Aorta (tissue), 5 donors: ENCODE data around the gene DAZAP1. TPM values are rescaled to one million over a fixed set of nuclear protein-coding genes. Genes with fewer than 3 reads are reported as not detected.

Experiments
- ATAC-seq: fragments of 200-7000 bp; cut with Tn5 transposase; one replicate; pipeline ENCODE4 v1.9.1; 2022; ENCODE audit warnings: moderate library complexity; ENCODE audit not compliant: low FRiP score
- DNase-seq, 2 donors: peaks; one replicate each; pipeline ENCODE4 v3.0.0-alpha.2; 2020
- H3K27ac ChIP-seq, 2 donors: one replicate each; pipeline ENCODE4 v1.5.1; 2013; ENCODE audit warnings: low read length in 2 of 2, mild to moderate bottlenecking in 2 of 2, moderate library complexity in 2 of 2, control low read depth in 1 of 2, inconsistent platforms in 1 of 2, low read depth in 1 of 2
- H3K27me3 ChIP-seq, 2 donors: one replicate each; pipeline ENCODE4 v1.6.1; 2013; ENCODE audit warnings: control low read depth in 1 of 2, low read length in 1 of 2, mild to moderate bottlenecking in 1 of 2, moderate library complexity in 1 of 2; ENCODE audit not compliant: insufficient read depth in 2 of 2, control insufficient read depth in 1 of 2
- H3K36me3 ChIP-seq, 2 donors: one replicate each; pipeline ENCODE4 v1.6.1; 2013; ENCODE audit warnings: control low read depth in 1 of 2, low read length in 1 of 2, mild to moderate bottlenecking in 1 of 2; ENCODE audit not compliant: insufficient read depth in 2 of 2, control insufficient read depth in 1 of 2
- H3K4me1 ChIP-seq, 2 donors: one replicate each; pipeline ENCODE4 v1.6.1; 2013; ENCODE audit warnings: low read length in 2 of 2, control low read depth in 1 of 2, mild to moderate bottlenecking in 1 of 2, moderate library complexity in 1 of 2; ENCODE audit not compliant: insufficient read depth in 2 of 2, control insufficient read depth in 1 of 2
- H3K4me3 ChIP-seq, 2 donors: one replicate each; pipeline ENCODE4 v1.5.1; 2013; ENCODE audit warnings: low read length in 2 of 2, control low read depth in 1 of 2, mild to moderate bottlenecking in 1 of 2
- H3K9me3 ChIP-seq: one replicate; pipeline ENCODE4 v1.6.1; 2013; ENCODE audit warnings: mild to moderate bottlenecking, low read length; ENCODE audit not compliant: control insufficient read depth
- WGBS, 2 donors: extraction: QIAGEN DNeasy Blood & Tissue Kit; methylation state at CpG; one replicate each; pipeline ENCODE4 v1.1.7; 2013; 5-methylcytosine and 5-hydroxymethylcytosine counted together
- intact Hi-C, 2 donors: fragments of 100-400 bp; cut with DNase I; formaldehyde crosslinking; loops; one replicate each; pipeline versions ENCODE4 v1.14.2 to v1.15.0; 2022
- polyA plus RNA-seq, 2 donors: library from polyadenylated mRNA; stranded (reverse); fragments of 200-250 nt; gene quantifications; one replicate each; pipeline ENCODE4 v1.2.3, GENCODE V29; 2013
- total RNA-seq, 2 donors: library from RNA; stranded (reverse); fragmentation: NEBNext Ultra II Directional; extraction: Animal tissue kit (Norgen Biotek cat#: 25700); gene quantifications; one replicate each; pipeline ENCODE4 v1.2.1, GENCODE V29; 2021
- donor health status: healthy with polysubstance abuse.
- donor health status: Bipolar disorder and iron deficiency.
- donor health status: DM: no; HTN: no; CAD: no.
- donor health status: DM: no; HTN: no; CAD: no.
- donor health status: DM: yes; HTN: yes; CAD: no.

The DAZAP1 gene
- total and polyA plus RNA-seq, 4 donors: 44.8 to 79.0 (median 76.5) TPM

DNA sequence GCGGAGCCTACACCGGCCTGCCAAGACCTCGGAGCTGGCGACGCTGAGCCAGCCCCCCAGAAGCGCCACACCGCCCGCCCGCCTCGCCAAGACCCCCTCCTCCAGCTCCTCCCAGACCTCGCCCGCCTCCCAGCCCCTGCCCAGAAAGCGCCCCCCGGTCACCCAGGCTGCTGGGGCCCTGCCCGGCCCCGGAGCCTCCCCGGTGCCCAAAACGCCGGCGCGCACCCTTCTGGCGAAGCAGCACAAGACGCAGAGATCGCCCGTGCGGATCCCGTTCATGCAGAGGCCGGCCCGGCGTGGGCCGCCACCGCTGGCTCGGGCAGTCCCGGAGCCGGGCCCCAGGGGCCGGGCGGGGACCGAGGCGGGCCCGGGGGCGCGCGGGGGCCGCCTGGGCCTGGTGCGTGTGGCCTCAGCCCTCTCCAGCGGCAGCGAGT is 61.5 kb downstream of the DAZAP1 start:
- Histone ChIP-seq H3K4me1 (no peaks in the 10 kb centered on the region), H3K9me3 (no peaks in the 10 kb centered on the region), H3K27ac (no peak overlapping the region), H3K36me3 (no peaks in the 10 kb centered on the region), H3K4me3 (no peak overlapping the region), H3K27me3 (peaks cover 0 to 2% of the 10 kb centered on the region in 2 donors)
- DNase-seq (no peak), ATAC-seq (no peak)
- 3% methylated on average over 23 to 47 of the region's 47 CpGs for WGBS, 2 donors
- intact Hi-C loops: no loop called here

DNA sequence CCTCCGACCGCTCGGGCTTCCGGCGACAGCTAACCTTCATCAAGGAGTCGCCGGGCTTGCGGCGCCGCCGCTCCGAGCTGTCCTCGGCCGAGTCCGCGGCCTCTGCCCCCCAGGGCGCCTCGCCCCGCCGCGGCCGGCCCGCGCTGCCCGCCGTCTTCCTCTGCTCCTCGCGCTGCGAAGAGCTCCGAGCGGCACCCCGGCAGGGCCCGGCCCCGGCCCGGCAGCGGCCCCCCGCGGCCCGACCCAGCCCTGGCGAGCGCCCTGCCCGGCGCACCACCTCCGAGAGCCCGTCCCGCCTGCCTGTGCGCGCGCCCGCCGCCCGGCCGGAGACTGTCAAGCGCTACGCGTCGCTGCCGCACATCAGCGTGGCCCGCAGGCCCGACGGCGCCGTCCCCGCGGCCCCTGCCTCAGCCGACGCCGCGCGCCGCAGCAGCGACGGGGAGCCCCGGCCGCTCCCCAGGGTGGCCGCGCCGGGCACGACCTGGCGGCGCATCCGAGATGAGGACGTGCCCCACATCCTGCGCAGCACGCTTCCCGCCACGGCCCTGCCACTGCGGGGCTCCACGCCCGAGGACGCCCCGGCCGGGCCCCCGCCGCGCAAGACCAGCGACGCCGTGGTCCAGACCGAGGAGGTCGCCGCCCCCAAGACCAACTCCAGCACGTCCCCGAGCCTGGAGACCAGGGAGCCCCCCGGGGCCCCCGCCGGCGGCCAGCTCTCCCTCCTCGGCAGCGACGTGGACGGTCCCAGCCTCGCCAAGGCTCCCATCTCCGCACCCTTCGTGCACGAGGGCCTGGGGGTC is 62.1 kb downstream of the DAZAP1 start:
- peaks cover 0 to 2% of the 10 kb centered on the region in 2 donors for H3K27me3 ChIP-seq
- no peak for ATAC-seq
- H3K4me3 ChIP-seq: no peak overlapping the region
- H3K27ac ChIP-seq: no peak overlapping the region
- intact Hi-C loops: no loop called here
- no peaks in the 10 kb centered on the region for H3K9me3 ChIP-seq
- no peaks in the 10 kb centered on the region for H3K4me1 ChIP-seq
- no peaks in the 10 kb centered on the region for H3K36me3 ChIP-seq
- no peak for DNase-seq
- 2% methylated on average over 73 to 117 of the region's 117 CpGs for whole genome bisulfite sequencing, 2 donors

DNA sequence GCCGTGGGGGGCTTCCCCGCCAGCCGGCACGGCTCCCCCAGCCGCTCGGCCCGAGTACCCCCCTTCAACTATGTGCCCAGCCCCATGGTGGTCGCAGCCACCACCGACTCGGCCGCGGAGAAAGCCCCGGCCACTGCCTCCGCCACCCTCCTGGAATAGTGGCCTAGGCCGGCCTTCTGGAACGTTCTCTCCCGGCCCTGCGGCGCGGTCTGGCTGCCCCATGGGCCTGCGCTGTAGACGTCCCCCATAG is 62.6 kb downstream of the DAZAP1 start:
- H3K4me3 ChIP-seq: no peak overlapping the region
- no peaks in the 10 kb centered on the region for H3K9me3 ChIP-seq
- no peaks in the 10 kb centered on the region for H3K36me3 ChIP-seq
- DNase-seq: no peak
- H3K4me1 ChIP-seq: no peaks in the 10 kb centered on the region
- no peak for ATAC-seq
- H3K27me3 ChIP-seq: peaks cover 0 to 2% of the 10 kb centered on the region in 2 donors
- intact Hi-C loops: no loop called here
- 2 to 4% methylated on average over 16 to 22 of the region's 22 CpGs for whole genome bisulfite sequencing, 2 donors
- H3K27ac ChIP-seq: no peak overlapping the region

DNA sequence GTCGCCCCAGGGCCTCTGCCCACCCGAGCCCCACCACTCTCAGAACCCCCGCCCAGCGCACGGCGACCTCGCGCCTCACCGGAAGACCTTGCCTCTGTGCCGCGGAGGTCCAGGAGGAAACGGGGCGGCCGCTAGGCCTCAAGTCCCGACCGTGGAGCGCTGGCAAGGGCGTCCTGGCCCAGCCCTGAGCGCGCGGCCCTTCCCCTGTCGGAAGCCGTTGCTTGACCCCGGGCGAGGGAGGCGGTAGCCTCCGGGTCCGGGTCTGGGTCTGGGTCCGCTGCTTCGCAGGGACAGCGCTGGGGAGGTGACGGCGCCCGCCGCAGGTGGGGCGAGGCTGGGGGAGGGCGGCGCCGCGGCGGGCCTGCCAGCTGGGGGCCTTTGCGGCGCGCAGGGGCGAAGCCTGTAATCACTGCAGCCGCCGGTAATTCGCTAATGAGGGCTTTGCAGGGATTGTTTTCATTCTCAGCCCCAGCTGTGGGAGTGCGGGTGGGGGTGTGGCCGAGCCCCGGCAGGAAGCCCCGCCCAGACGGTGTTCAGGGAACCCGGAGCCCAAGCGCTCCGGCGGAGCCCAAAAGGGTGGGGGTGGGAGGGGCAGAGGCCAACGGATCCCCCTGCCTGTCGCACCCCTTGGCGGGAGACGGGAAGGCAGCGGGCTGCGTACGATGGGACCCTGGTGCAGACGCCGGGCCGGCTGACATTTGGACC is 63.1 kb downstream of the DAZAP1 start:
- ATAC-seq: peak; percentile 17

DNA sequence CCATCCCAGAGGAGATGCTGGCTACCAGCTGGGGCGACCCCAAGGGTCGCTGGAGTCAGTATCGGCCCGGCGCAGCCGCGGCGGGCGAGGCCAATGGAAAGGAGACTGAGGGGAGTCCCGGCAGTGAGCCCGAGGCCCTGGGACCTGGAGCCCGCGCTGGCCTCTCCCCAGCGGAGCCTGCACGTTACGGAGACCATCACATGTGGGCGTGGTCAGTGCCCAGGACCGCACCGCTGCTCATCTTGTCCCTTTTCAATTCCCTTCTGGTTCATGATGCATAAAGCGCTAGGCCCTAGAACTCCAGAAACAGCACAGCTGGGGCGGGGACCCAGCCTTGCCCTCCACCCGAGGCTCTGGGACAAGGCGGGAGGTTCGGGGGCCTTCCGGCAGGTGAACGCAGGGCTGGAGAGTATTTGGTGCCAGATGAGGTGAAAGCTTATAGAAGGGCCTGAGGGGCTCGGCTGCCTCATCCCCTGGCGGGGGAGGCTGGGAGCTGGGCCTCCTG is 63.7 kb downstream of the DAZAP1 start:
- no peak for ATAC-seq
- 7 to 8% methylated on average over 28 of the region's 28 CpGs for WGBS, 2 donors
- H3K4me1 ChIP-seq: no peaks in the 10 kb centered on the region

More for the DNA sequence above, 63.1 kb downstream of the DAZAP1 start:
- intact Hi-C loops: no loop called here
- H3K4me1 ChIP-seq: no peaks in the 10 kb centered on the region
- 1 to 2% methylated on average over 64 to 67 of the region's 67 CpGs for WGBS, 2 donors
- H3K9me3 ChIP-seq: no peaks in the 10 kb centered on the region
- no peak for DNase-seq
- H3K27ac ChIP-seq: no peak overlapping the region
- H3K4me3 ChIP-seq: peak overlapping the region in 1 of 2 donors; percentile 10
- peaks cover 0 to 2% of the 10 kb centered on the region in 2 donors for H3K27me3 ChIP-seq
- H3K36me3 ChIP-seq: no peaks in the 10 kb centered on the region

DNA sequence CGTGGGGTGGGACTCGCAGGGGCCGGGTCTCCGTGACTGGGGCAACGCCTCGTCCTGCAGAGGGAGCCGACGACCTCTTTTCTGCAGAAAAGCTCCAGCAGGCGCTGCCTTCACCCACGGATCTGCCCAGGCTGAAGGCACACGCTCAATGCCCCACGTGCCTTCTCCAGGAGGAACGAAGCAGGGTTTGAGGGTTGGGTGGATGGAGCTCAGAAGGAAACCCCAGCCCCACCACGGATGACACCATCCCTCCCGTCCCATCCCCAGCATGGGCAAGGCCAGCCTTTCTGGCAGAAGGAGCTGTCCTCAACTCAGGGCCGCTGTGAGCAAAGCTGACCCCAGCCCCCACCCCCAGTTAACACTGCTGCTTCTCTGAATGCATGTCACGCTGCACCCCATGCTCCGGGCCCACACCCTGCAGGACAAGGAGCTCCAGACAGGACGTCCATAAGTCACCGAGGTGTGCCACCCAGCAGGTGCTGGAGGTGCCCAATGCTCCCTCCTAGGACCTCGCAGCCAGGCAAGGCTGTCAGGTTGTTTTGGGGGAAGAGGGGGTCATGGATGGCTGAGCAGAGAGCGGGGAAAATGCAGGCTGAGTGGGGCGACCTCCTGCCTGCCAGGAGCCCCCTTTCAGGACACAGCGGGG is 64.3 kb downstream of the DAZAP1 start:
- intact Hi-C loops: no loop called here
- Histone ChIP-seq H3K36me3 (no peaks in the 10 kb centered on the region), H3K27me3 (peaks cover 0 to 2% of the 10 kb centered on the region in 2 donors), H3K4me3 (no peak overlapping the region), H3K4me1 (no peaks in the 10 kb centered on the region), H3K27ac (no peak overlapping the region), H3K9me3 (no peaks in the 10 kb centered on the region)
- ATAC-seq (no peak), DNase-seq (no peak)
- 26 to 28% methylated on average over 24 of the region's 24 CpGs for WGBS, 2 donors

More for the DNA sequence above, 63.7 kb downstream of the DAZAP1 start:
- Histone ChIP-seq H3K9me3 (no peaks in the 10 kb centered on the region), H3K27me3 (peaks cover 0 to 2% of the 10 kb centered on the region in 2 donors), H3K27ac (no peak overlapping the region), H3K4me3 (peak overlapping the region in 1 of 2 donors; percentile 10), H3K36me3 (no peaks in the 10 kb centered on the region)
- intact Hi-C loops: no loop called here
- no peak for DNase-seq

DNA sequence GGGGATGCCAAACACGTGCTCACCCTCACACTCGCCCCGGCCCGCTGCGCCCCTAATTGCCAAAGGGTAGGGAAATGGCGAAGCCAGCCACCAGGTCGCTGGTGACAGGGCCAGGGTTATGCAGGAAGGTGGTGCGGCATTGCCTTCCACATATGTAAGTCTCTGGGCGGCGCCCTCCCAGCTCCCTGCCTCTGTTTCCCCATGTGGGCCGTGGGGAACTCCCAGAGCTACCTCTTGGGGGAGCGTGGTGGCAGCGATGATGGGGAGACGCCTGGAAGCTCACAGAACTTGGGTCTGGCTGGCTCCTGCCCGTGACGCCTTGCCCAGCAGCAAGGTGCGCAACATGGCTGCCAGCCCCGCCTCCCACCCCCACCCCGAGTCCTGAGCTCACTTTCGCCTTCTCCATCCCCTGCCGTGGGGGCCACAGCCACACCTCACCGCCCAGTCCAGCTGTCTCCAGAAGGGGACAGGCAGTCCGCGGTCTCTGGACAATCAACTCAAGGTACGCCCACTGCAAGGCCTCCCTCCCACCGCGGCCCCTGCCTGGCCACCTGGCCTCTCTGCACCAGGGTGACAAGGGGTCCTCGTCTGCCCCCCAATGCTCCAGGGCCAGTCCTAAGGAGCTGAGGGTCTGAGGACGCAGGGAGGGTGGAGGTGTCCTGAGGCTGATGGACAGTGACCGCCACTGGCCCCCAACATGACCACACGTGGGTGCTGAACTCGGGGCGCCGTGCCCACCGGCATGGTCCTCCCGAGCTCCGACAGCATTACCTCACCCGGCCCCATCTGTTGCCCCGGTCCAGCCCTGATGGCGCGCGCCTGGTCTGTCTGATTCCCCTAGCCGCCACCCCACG is 65.1 kb downstream of the DAZAP1 start:
- no peak for ATAC-seq
- intact Hi-C loops: no loop called here

More for the DNA sequence above, 65.1 kb downstream of the DAZAP1 start:
- WGBS, 2 donors: 47 to 49% methylated on average over 42 to 44 of the region's 44 CpGs
- DNase-seq: no peak
- no peak overlapping the region for H3K27ac ChIP-seq
- H3K27me3 ChIP-seq: peaks cover 0 to 2% of the 10 kb centered on the region in 2 donors
- H3K36me3 ChIP-seq: no peaks in the 10 kb centered on the region
- no peaks in the 10 kb centered on the region for H3K9me3 ChIP-seq
- H3K4me1 ChIP-seq: no peaks in the 10 kb centered on the region
- H3K4me3 ChIP-seq: no peak overlapping the region
